Mesenchymal stem cell (in vitro differentiated cells and primary cell): Measurements from ENCODE around the gene POU5F2.

Experiments
- DNase-seq: peaks from one replicate; pipeline ENCODE4 v3.0.0-alpha.2; 2013
- H2AFZ ChIP-seq: one replicate; pipeline ENCODE4 v1.6.1; 2013; ENCODE audit warnings: low read depth, mild to moderate bottlenecking, control low read depth, inconsistent platforms, low read length, moderate library complexity
- H2AK5ac ChIP-seq: 2 replicates; pipeline ENCODE4 v1.6.1; 2013; ENCODE audit warnings: low read length, moderate library complexity, mild to moderate bottlenecking, inconsistent platforms; ENCODE audit not compliant: severe bottlenecking
- H2BK120ac ChIP-seq: one replicate; pipeline ENCODE4 v1.6.1; 2013; ENCODE audit warnings: low read depth, mild to moderate bottlenecking, inconsistent platforms, low read length, moderate library complexity
- H2BK12ac ChIP-seq, 2 experiments: one replicate each; pipeline ENCODE4 v1.6.1; 2013; ENCODE audit warnings: inconsistent platforms in 2 of 2, low read length in 2 of 2, mild to moderate bottlenecking in 2 of 2, moderate library complexity in 2 of 2, control low read depth in 1 of 2
- H2BK15ac ChIP-seq: one replicate; pipeline ENCODE4 v1.6.1; 2013; ENCODE audit warnings: mild to moderate bottlenecking, low read depth, inconsistent platforms; ENCODE audit not compliant: poor library complexity, severe bottlenecking
- H2BK5ac ChIP-seq: 2 replicates; pipeline ENCODE4 v1.6.1; 2013; ENCODE audit warnings: low read depth, mild to moderate bottlenecking, low read length, control low read depth, inconsistent platforms; ENCODE audit not compliant: poor library complexity, severe bottlenecking
- H3K14ac ChIP-seq, 2 experiments: one replicate each; pipeline ENCODE4 v1.6.1; 2013; ENCODE audit warnings: inconsistent platforms in 2 of 2, low read length in 2 of 2, control low read depth in 1 of 2, mild to moderate bottlenecking in 1 of 2, moderate library complexity in 1 of 2
- H3K18ac ChIP-seq, 2 experiments: one replicate each; pipeline ENCODE4 v1.6.1; 2013; ENCODE audit warnings: inconsistent platforms in 2 of 2, low read length in 2 of 2, control low read depth in 1 of 2, low read depth in 1 of 2, mild to moderate bottlenecking in 1 of 2
- H3K23ac ChIP-seq, 2 experiments: one replicate each; pipeline ENCODE4 v1.6.1; 2013; ENCODE audit warnings: inconsistent platforms in 2 of 2, low read length in 2 of 2, mild to moderate bottlenecking in 2 of 2, moderate library complexity in 2 of 2, control low read depth in 1 of 2
- H3K27ac ChIP-seq: 2 replicates; pipeline ENCODE4 v1.5.1; 2013; ENCODE audit warnings: mild to moderate bottlenecking, moderate library complexity, low read length, control low read depth, inconsistent platforms; ENCODE audit not compliant: poor library complexity, severe bottlenecking
- H3K27me3 ChIP-seq, 2 experiments: 2 replicates each; pipeline versions ENCODE4 v1.6.1 to v1.7.0; 2013; ENCODE audit warnings: low read length in 2 of 2, mild to moderate bottlenecking in 2 of 2, moderate library complexity in 2 of 2, control low read depth in 1 of 2, inconsistent platforms in 1 of 2; ENCODE audit not compliant: control insufficient read depth in 1 of 2, insufficient read depth in 1 of 2
- H3K36me3 ChIP-seq, 2 experiments: 2 replicates each; pipeline versions ENCODE4 v1.6.1 to v1.7.0; 2013; ENCODE audit warnings: low read length in 2 of 2, control low read depth in 1 of 2, inconsistent platforms in 1 of 2, low read depth in 1 of 2, mild to moderate bottlenecking in 1 of 2; ENCODE audit not compliant: insufficient read depth in 2 of 2, control insufficient read depth in 1 of 2
- H3K4ac ChIP-seq, 2 experiments: one replicate each; pipeline ENCODE4 v1.6.1; 2013; ENCODE audit warnings: inconsistent platforms in 2 of 2, low read length in 2 of 2, mild to moderate bottlenecking in 2 of 2, moderate library complexity in 2 of 2, control low read depth in 1 of 2, low read depth in 1 of 2
- H3K4me1 ChIP-seq: 2 replicates; pipeline ENCODE4 v1.6.1; 2013; ENCODE audit warnings: low read depth, low read length, control low read depth; ENCODE audit not compliant: control insufficient read depth, insufficient read depth
- H3K4me2 ChIP-seq: 2 replicates; pipeline ENCODE4 v1.6.1; 2013; ENCODE audit warnings: low read length, mild to moderate bottlenecking, inconsistent platforms; ENCODE audit not compliant: poor library complexity, severe bottlenecking
- H3K4me3 ChIP-seq, 2 experiments: 2 replicates each; pipeline versions ENCODE4 v1.5.1 to v1.7.0; 2013; ENCODE audit warnings: low read length in 2 of 2, mild to moderate bottlenecking in 2 of 2, control low read depth in 1 of 2, low read depth in 1 of 2; ENCODE audit not compliant: insufficient read depth in 1 of 2
- H3K79me1 ChIP-seq: replicated peaks from 2 replicates; pipeline ENCODE4 v1.6.1; 2013; ENCODE audit warnings: mild to moderate bottlenecking, control low read depth, low read length, inconsistent platforms; ENCODE audit not compliant: poor library complexity, severe bottlenecking
- H3K9ac ChIP-seq: 2 replicates; pipeline ENCODE4 v1.7.0; 2013; ENCODE audit warnings: mild to moderate bottlenecking, low read length, moderate library complexity
- H3K9me3 ChIP-seq: 2 replicates; pipeline ENCODE4 v1.7.0; 2013; ENCODE audit warnings: mild to moderate bottlenecking, low read length; ENCODE audit not compliant: control insufficient read depth
- H4K8ac ChIP-seq: one replicate; pipeline ENCODE4 v1.6.1; 2013; ENCODE audit warnings: inconsistent platforms, mild to moderate bottlenecking, low read length, moderate library complexity
- H4K91ac ChIP-seq: one replicate; pipeline ENCODE4 v1.6.1; 2013; ENCODE audit warnings: mild to moderate bottlenecking, low read length, inconsistent platforms
- WGBS: methylation state at CpG from one replicate; pipeline ENCODE4 v1.1.7; 2013; ENCODE audit warnings: mixed read lengths; 5-methylcytosine and 5-hydroxymethylcytosine counted together

POU5F2 gene

GRCh38 chr5:93735378-93735777 is 6.0 kb downstream of the POU5F2 start:
- no peak overlapping the region for H3K23ac ChIP-seq
- H3K9ac ChIP-seq = no peak overlapping the region
- H3K4me1 ChIP-seq = no peaks in the 10 kb centered on the region
- no peak overlapping the region for H2BK12ac ChIP-seq
- peak; percentile 30 for DNase-seq
- no peaks in the 10 kb centered on the region for H3K9me3 ChIP-seq
- H3K27ac ChIP-seq = no peak overlapping the region
- H2AK5ac ChIP-seq = no peak overlapping the region
- H3K4ac ChIP-seq = no peak overlapping the region
- H3K4me3 ChIP-seq = no peak overlapping the region
- H3K4me2 ChIP-seq = no peak overlapping the region
- H4K8ac ChIP-seq = no peak overlapping the region
- H3K79me1 ChIP-seq = no peaks in the 10 kb centered on the region
- no peak overlapping the region for H2BK5ac ChIP-seq
- no peaks in the 10 kb centered on the region for H3K27me3 ChIP-seq
- no peak overlapping the region for H2BK120ac ChIP-seq
- no peak overlapping the region for H2AFZ ChIP-seq
- H3K14ac ChIP-seq = no peak overlapping the region
- no peak overlapping the region for H2BK15ac ChIP-seq
- H3K18ac ChIP-seq = no peak overlapping the region
- WGBS = 57% methylated on average over 1 of the region's 1 CpG
- no peaks in the 10 kb centered on the region for H3K36me3 ChIP-seq
- no peak overlapping the region for H4K91ac ChIP-seq

GRCh38 chr5:93731987-93732386 is 9.4 kb downstream of the POU5F2 start:
- Histone ChIP-seq H3K4me1 (no peaks in the 10 kb centered on the region), H3K4me2 (no peak overlapping the region), H3K23ac (no peak overlapping the region), H2BK15ac (no peak overlapping the region), H3K27ac (no peak overlapping the region), H3K79me1 (no peaks in the 10 kb centered on the region), H2BK5ac (no peak overlapping the region), H3K18ac (no peak overlapping the region), H3K27me3 (no peaks in the 10 kb centered on the region), H3K14ac (no peak overlapping the region), H2AK5ac (no peak overlapping the region), H3K9ac (no peak overlapping the region), H3K4ac (no peak overlapping the region), H2BK12ac (no peak overlapping the region), H4K91ac (no peak overlapping the region), H2AFZ (no peak overlapping the region), H2BK120ac (no peak overlapping the region), H3K9me3 (no peaks in the 10 kb centered on the region), H4K8ac (no peak overlapping the region), H3K36me3 (no peaks in the 10 kb centered on the region), H3K4me3 (no peak overlapping the region)
- no peak for DNase-seq
- WGBS = 98% methylated on average over 3 of the region's 3 CpGs

- no peak overlapping the region for H3K4me3 ChIP-seq
- no peak overlapping the region for H3K4ac ChIP-seq
- no peaks in the 10 kb centered on the region for H3K79me1 ChIP-seq
- no peak overlapping the region for H2BK12ac ChIP-seq
- H2BK120ac ChIP-seq = no peak overlapping the region
- no peak overlapping the region for H2BK15ac ChIP-seq
- H4K8ac ChIP-seq = no peak overlapping the region
- WGBS = no CpG with 5 or more reads among the region's 1 CpG
- H3K4me2 ChIP-seq = no peak overlapping the region
- no peak overlapping the region for H2AK5ac ChIP-seq
- no peak for DNase-seq
- no peaks in the 10 kb centered on the region for H3K4me1 ChIP-seq
- H3K9me3 ChIP-seq = no peaks in the 10 kb centered on the region
- H2AFZ ChIP-seq = no peak overlapping the region
- no peaks in the 10 kb centered on the region for H3K27me3 ChIP-seq
- H2BK5ac ChIP-seq = no peak overlapping the region
- H4K91ac ChIP-seq = no peak overlapping the region
- H3K27ac ChIP-seq = no peak overlapping the region
- H3K18ac ChIP-seq = no peak overlapping the region
- H3K23ac ChIP-seq = no peak overlapping the region
- no peaks in the 10 kb centered on the region for H3K36me3 ChIP-seq
- no peak overlapping the region for H3K9ac ChIP-seq
- no peak overlapping the region for H3K14ac ChIP-seq
Measured at GRCh38 chr5:93726595-93726994, 14.8 kb downstream of the POU5F2 start.

GRCh38 chr5:93724791-93725190 is 16.6 kb downstream of the POU5F2 start:
- no peak overlapping the region for H3K4ac ChIP-seq
- WGBS = no CpG with 5 or more reads among the region's 1 CpG

More at GRCh38 chr5:93724791-93725190, 16.6 kb downstream of the POU5F2 start:
- Histone ChIP-seq H3K9ac (no peak overlapping the region), H3K14ac (no peak overlapping the region), H3K36me3 (no peaks in the 10 kb centered on the region), H3K4me3 (no peak overlapping the region), H2BK5ac (no peak overlapping the region), H4K8ac (no peak overlapping the region), H2BK120ac (no peak overlapping the region), H3K9me3 (no peaks in the 10 kb centered on the region), H2AFZ (no peak overlapping the region), H2AK5ac (no peak overlapping the region), H3K4me1 (no peaks in the 10 kb centered on the region), H2BK12ac (no peak overlapping the region), H2BK15ac (no peak overlapping the region), H3K27me3 (no peaks in the 10 kb centered on the region), H3K4me2 (no peak overlapping the region), H4K91ac (no peak overlapping the region), H3K79me1 (no peaks in the 10 kb centered on the region), H3K18ac (no peak overlapping the region), H3K27ac (no peak overlapping the region), H3K23ac (no peak overlapping the region)
- DNase-seq = no peak
